Measurements from ENCODE around the gene UBE2K. TPM values are rescaled to one million over a fixed set of nuclear protein-coding genes. Genes with fewer than 3 reads are reported as not detected.

The UBE2K gene
- total RNA-seq, 1 experiment from 2014 or later, result 151 TPM

DNA sequence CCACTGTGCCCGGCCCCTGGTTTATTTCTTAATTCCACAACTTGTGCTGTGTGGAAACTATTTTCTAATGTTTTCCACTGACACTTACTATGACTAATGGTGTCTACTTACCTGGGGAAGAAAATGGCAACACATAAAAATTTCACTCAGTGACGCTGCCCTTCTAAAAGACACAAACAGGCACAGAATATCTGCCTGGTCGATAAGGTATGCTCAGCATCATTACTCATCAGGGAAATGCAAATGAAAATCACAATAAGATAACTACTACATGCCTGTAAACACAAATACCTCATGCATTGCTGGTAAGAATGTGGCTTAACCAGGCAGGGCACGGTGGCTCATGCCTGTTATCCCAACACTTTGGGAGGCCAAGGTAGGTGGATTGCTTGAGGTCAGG lies 61.6 kb downstream of the UBE2K start:
- no peak overlapping the region for H4K5ac ChIP-seq (ENCODE audit: insufficient read length, low read depth, low read length)
- H3K9ac ChIP-seq (ENCODE audit: extremely low read depth, insufficient read length, low read length), result no peak overlapping the region
- no peaks in the 10 kb centered on the region for H3K79me2 ChIP-seq (ENCODE audit: insufficient read depth, low read length)
- H2AFZ ChIP-seq (ENCODE audit: low read length), result no peak overlapping the region
- no peak overlapping the region for H3K23ac ChIP-seq (ENCODE audit: insufficient read length, low read depth, low read length)
- H3K27me3 ChIP-seq (ENCODE audit: insufficient read depth, low read length), result no peaks in the 10 kb centered on the region
- peaks cover 21 to 71% (median 61%) of the 10 kb centered on the region in 3 experiments; a peak in 6 of 7 replicates for H3K36me3 Mint-ChIP-seq (ENCODE audit: insufficient read depth in 1 of 3, low read depth in 3 of 3)
- no peak overlapping the region for H3K14ac ChIP-seq (ENCODE audit: insufficient read depth, low read length)
- H3K9me3 Mint-ChIP-seq, result no peaks in the 10 kb centered on the region; a peak in 1 of 5 replicates
- no peaks in the 10 kb centered on the region for H3K23me2 ChIP-seq (ENCODE audit: insufficient read length, low read depth, low read length, poor library complexity, severe bottlenecking)
- H2BK15ac ChIP-seq (ENCODE audit: low read depth, low read length), result no peak overlapping the region
- H3K27ac Mint-ChIP-seq, result peak overlapping the region in 1 of 3 experiments; percentile 44; a peak in 1 of 7 replicates
- H3K18ac ChIP-seq (ENCODE audit: insufficient read length, low read depth, low read length), result no peak overlapping the region
- DNase-seq, result no peak
- H3K4me3 Mint-ChIP-seq, result no peak overlapping the region
- H4K20me1 ChIP-seq (ENCODE audit: control insufficient read depth, insufficient read depth, insufficient read length), result no peaks in the 10 kb centered on the region
- H3K56ac ChIP-seq (ENCODE audit: insufficient read length, low read depth, low read length), result no peak overlapping the region
- H3K4me1 ChIP-seq (ENCODE audit: insufficient read depth, low read length), result no peaks in the 10 kb centered on the region
- H2BK20ac ChIP-seq (ENCODE audit: low read depth, low read length, poor library complexity, severe bottlenecking), result no peak overlapping the region
- H2BK120ac ChIP-seq (ENCODE audit: low read depth, low read length, poor library complexity, severe bottlenecking), result no peak overlapping the region
- no peaks in the 10 kb centered on the region for H3K27me3 Mint-ChIP-seq (ENCODE audit: low read depth)
- no peak overlapping the region for H2BK12ac ChIP-seq (ENCODE audit: insufficient read length, low read depth, low read length)
- no peak overlapping the region for H4K8ac ChIP-seq (replicated peaks; ENCODE audit: insufficient read length, low read depth, low read length)
- H3K27ac ChIP-seq (ENCODE audit: insufficient read length, low read depth, low read length), result no peak overlapping the region
- no CpG with 5 or more reads among the region's 4 CpGs for WGBS (ENCODE audit: extremely low coverage, insufficient read length, low lambda C conversion rate)
- TF ChIP-seq, protein P1, sequence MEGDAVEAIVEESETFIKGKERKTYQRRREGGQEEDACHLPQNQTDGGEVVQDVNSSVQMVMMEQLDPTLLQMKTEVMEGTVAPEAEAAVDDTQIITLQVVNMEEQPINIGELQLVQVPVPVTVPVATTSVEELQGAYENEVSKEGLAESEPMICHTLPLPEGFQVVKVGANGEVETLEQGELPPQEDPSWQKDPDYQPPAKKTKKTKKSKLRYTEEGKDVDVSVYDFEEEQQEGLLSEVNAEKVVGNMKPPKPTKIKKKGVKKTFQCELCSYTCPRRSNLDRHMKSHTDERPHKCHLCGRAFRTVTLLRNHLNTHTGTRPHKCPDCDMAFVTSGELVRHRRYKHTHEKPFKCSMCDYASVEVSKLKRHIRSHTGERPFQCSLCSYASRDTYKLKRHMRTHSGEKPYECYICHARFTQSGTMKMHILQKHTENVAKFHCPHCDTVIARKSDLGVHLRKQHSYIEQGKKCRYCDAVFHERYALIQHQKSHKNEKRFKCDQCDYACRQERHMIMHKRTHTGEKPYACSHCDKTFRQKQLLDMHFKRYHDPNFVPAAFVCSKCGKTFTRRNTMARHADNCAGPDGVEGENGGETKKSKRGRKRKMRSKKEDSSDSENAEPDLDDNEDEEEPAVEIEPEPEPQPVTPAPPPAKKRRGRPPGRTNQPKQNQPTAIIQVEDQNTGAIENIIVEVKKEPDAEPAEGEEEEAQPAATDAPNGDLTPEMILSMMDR (conservative IDR thresholded peaks at IDR 0.05), result no peak
- H3K4me2 ChIP-seq (ENCODE audit: insufficient read depth, insufficient read length, low read length), result no peak overlapping the region
- H3K9me3 ChIP-seq (ENCODE audit: control insufficient read depth, low read depth, low read length), result no peaks in the 10 kb centered on the region
- H4K91ac ChIP-seq (ENCODE audit: insufficient read length, low read depth, low read length), result no peak overlapping the region
- no peak overlapping the region for H2AK5ac ChIP-seq (ENCODE audit: insufficient read length, low read length)
- H3K4ac ChIP-seq (ENCODE audit: low read depth, low read length), result no peak overlapping the region
- no peak overlapping the region for H3T11ph ChIP-seq (ENCODE audit: low read length)
- no peak overlapping the region for H2BK5ac ChIP-seq (ENCODE audit: insufficient read length, low read length)
- peaks cover 2% of the 10 kb centered on the region for H3K79me1 ChIP-seq (ENCODE audit: insufficient read depth, low read depth, low read length, poor library complexity, severe bottlenecking)
- no peaks in the 10 kb centered on the region for H3K4me1 Mint-ChIP-seq

Data from H9 (cell line).